Osteocyte (in vitro differentiated cells): ENCODE measurements around the gene GRID1. TPM values are rescaled to one million over a fixed set of nuclear protein-coding genes. Genes with fewer than 3 reads are reported as not detected.

Source experiments
- DNase-seq: peaks from one replicate; pipeline ENCODE4 v3.0.0; 2021; ENCODE audit warnings: mixed read lengths; ENCODE audit not compliant: unreplicated experiment; ENCODE audit errors: extremely low spot score
- H3K27ac Mint-ChIP-seq: one replicate; pipeline ENCODE4 v1.8.0; 2021; ENCODE audit warnings: mild to moderate bottlenecking, mixed read lengths; ENCODE audit not compliant: unreplicated experiment
- H3K27me3 Mint-ChIP-seq: one replicate; pipeline ENCODE4 v1.8.0; 2021; ENCODE audit warnings: mixed read lengths; ENCODE audit not compliant: unreplicated experiment
- H3K36me3 Mint-ChIP-seq: one replicate; pipeline ENCODE4 v1.8.0; 2021; ENCODE audit warnings: mixed read lengths; ENCODE audit not compliant: unreplicated experiment
- H3K4me1 Mint-ChIP-seq: one replicate; pipeline ENCODE4 v1.8.0; 2021; ENCODE audit warnings: mixed read lengths; ENCODE audit not compliant: unreplicated experiment
- H3K4me3 Mint-ChIP-seq: one replicate; pipeline ENCODE4 v1.8.0; 2021; ENCODE audit warnings: mild to moderate bottlenecking, moderate library complexity, mixed read lengths; ENCODE audit not compliant: unreplicated experiment
- H3K9me3 Mint-ChIP-seq: one replicate; pipeline ENCODE4 v1.8.0; 2021; ENCODE audit warnings: mixed read lengths; ENCODE audit not compliant: unreplicated experiment
- CTCF ChIP-seq: fragments of 200-600 bp; sonication (generic); IDR thresholded peaks from 2 replicates; pipeline ENCODE4 v1.5.0; 2021; ENCODE audit warnings: antibody characterized with exemption, mild to moderate bottlenecking, moderate library complexity
- total RNA-seq: library from RNA; stranded (reverse); gene quantifications from 2 replicates; pipeline ENCODE4 v1.2.1, GENCODE V29; 2021

The GRID1 gene
- total RNA-seq, 1 donor from 2014 or later, result 0.11 TPM

- Mint-ChIP-seq H3K4me3 (no peak overlapping the region), H3K36me3 (no peaks in the 10 kb centered on the region), H3K27me3 (no peaks in the 10 kb centered on the region), H3K9me3 (no peaks in the 10 kb centered on the region), H3K27ac (no peak overlapping the region), H3K4me1 (no peaks in the 10 kb centered on the region)
- no peak for TF ChIP-seq CTCF
- no peak for DNase-seq
Observed at GRCh38 chr10:85992324-85992723, 374.3 kb downstream of the GRID1 start.

GRCh38 chr10:85986777-85987176 is 379.8 kb downstream of the GRID1 start:
- Mint-ChIP-seq H3K27ac (no peak overlapping the region), H3K4me3 (no peak overlapping the region), H3K36me3 (no peaks in the 10 kb centered on the region), H3K9me3 (peaks cover 5% of the 10 kb centered on the region), H3K4me1 (no peaks in the 10 kb centered on the region), H3K27me3 (no peaks in the 10 kb centered on the region)
- DNase-seq, result no peak
- TF ChIP-seq CTCF, result no peak

GRCh38 chr10:85983051-85983450 is 383.5 kb downstream of the GRID1 start:
- Mint-ChIP-seq H3K27me3 (no peaks in the 10 kb centered on the region), H3K9me3 (peaks cover 8% of the 10 kb centered on the region), H3K4me1 (no peaks in the 10 kb centered on the region), H3K36me3 (no peaks in the 10 kb centered on the region), H3K4me3 (no peak overlapping the region), H3K27ac (no peak overlapping the region)
- TF ChIP-seq CTCF, result no peak
- no peak for DNase-seq

- H3K4me1 Mint-ChIP-seq, result no peaks in the 10 kb centered on the region
- H3K9me3 Mint-ChIP-seq, result peaks cover 9% of the 10 kb centered on the region
- no peak overlapping the region for H3K4me3 Mint-ChIP-seq
- no peaks in the 10 kb centered on the region for H3K27me3 Mint-ChIP-seq
- H3K36me3 Mint-ChIP-seq, result no peaks in the 10 kb centered on the region
- H3K27ac Mint-ChIP-seq, result no peak overlapping the region
- DNase-seq, result peak; percentile 51
- TF ChIP-seq CTCF, result no peak
Observed at GRCh38 chr10:85979598-85979997, 387.0 kb downstream of the GRID1 start.

- Mint-ChIP-seq H3K4me3 (no peak overlapping the region), H3K27me3 (no peaks in the 10 kb centered on the region), H3K27ac (no peak overlapping the region), H3K36me3 (no peaks in the 10 kb centered on the region), H3K4me1 (no peaks in the 10 kb centered on the region), H3K9me3 (peaks cover 5% of the 10 kb centered on the region)
- TF ChIP-seq CTCF, result no peak
- DNase-seq, result peak; percentile 60
Observed at GRCh38 chr10:85978566-85979358, 387.8 kb downstream of the GRID1 start.
